OCI-LY3 (cell line): ENCODE measurements around the gene SLC43A1.

ENCODE experiments used
- H2AFZ ChIP-seq: fragments of 200-600, 300-600 bp; shearing (Covaris generic); 2 replicates; pipeline ENCODE4 v1.6.0; 2014; ENCODE audit warnings: antibody characterized with exemption, low read depth, low read length
- H3K27ac ChIP-seq: fragments of 200-600, 300-600 bp; sonication (generic); 2 replicates; pipeline ENCODE4 v1.5.1; 2014; ENCODE audit warnings: mild to moderate bottlenecking, low read length, moderate library complexity, mixed read lengths
- H3K27me3 ChIP-seq: fragments of 200-600, 300-600 bp; sonication (generic); 2 replicates; pipeline ENCODE4 v1.6.1; 2014; ENCODE audit warnings: low read depth, low read length, mixed read lengths
- H3K36me3 ChIP-seq: fragments of 200-600, 300-600 bp; sonication (generic); replicated peaks from 2 replicates; pipeline ENCODE3; 2014; ENCODE audit warnings: low read depth, low read length, mixed read lengths
- H3K4me1 ChIP-seq: fragments of 300-600, 200-600 bp; sonication (generic); 2 replicates; pipeline ENCODE4 v1.6.1; 2014; ENCODE audit warnings: low read length, mixed read lengths
- H3K4me2 ChIP-seq: fragments of 200-600, 300-600 bp; sonication (generic); 2 replicates; pipeline ENCODE4 v1.6.1; 2014; ENCODE audit warnings: low read length, mixed read lengths
- H3K4me3 ChIP-seq: fragments of 300-600, 200-600 bp; sonication (generic); 2 replicates; pipeline ENCODE4 v1.5.1; 2014; ENCODE audit warnings: antibody characterized with exemption, mild to moderate bottlenecking, low read length, moderate library complexity
- H3K79me2 ChIP-seq: fragments of 300-600, 200-600 bp; shearing (Covaris generic); 2 replicates; pipeline ENCODE4 v1.6.1; 2014; ENCODE audit warnings: mild to moderate bottlenecking, low read length, mixed read lengths
- H3K9ac ChIP-seq: fragments of 300-600, 200-600 bp; shearing (Covaris generic); 2 replicates; pipeline ENCODE4 v1.6.0; 2014; ENCODE audit warnings: mild to moderate bottlenecking, low read length, moderate library complexity
- H3K9me3 ChIP-seq: fragments of 200-600, 300-600 bp; shearing (Covaris generic); 2 replicates; pipeline ENCODE4 v1.6.1; 2014; ENCODE audit warnings: low read length, mixed read lengths; ENCODE audit not compliant: insufficient read depth
- H4K20me1 ChIP-seq: fragments of 200-600, 300-600 bp; sonication (generic); 2 replicates; pipeline ENCODE4 v1.6.1; 2016; ENCODE audit warnings: low read length, mixed read lengths; ENCODE audit not compliant: insufficient read depth
- EZH2phosphoT487 ChIP-seq: fragments of 200-600 bp; shearing (Covaris generic); IDR thresholded peaks from 2 replicates; pipeline ENCODE4 v1.6.1; 2018; ENCODE audit warnings: antibody characterized with exemption, mixed run types, low read depth
- TF ChIP-seq, protein P1 (sequence below): fragments of 200-600, 300-600 bp; sonication (generic); IDR thresholded peaks from 2 replicates; pipeline ENCODE4 v1.5.1; 2014; ENCODE audit warnings: antibody characterized with exemption, low read length, low read depth

SLC43A1 gene

GRCh38 chr11:57508341-57509170 lies 6.9 kb downstream of the SLC43A1 start:
- Histone ChIP-seq H3K27me3 (no peaks in the 10 kb centered on the region), H3K4me2 (no peak overlapping the region), H3K27ac (no peak overlapping the region), H3K9ac (no peak overlapping the region), H3K4me3 (no peak overlapping the region), H2AFZ (no peak overlapping the region), H3K36me3 (peaks cover 41% of the 10 kb centered on the region), H3K79me2 (peaks cover 77% of the 10 kb centered on the region), H3K4me1 (peaks cover 6% of the 10 kb centered on the region), H3K9me3 (no peaks in the 10 kb centered on the region), H4K20me1 (peaks cover 12% of the 10 kb centered on the region)
- TF ChIP-seq, protein P1, sequence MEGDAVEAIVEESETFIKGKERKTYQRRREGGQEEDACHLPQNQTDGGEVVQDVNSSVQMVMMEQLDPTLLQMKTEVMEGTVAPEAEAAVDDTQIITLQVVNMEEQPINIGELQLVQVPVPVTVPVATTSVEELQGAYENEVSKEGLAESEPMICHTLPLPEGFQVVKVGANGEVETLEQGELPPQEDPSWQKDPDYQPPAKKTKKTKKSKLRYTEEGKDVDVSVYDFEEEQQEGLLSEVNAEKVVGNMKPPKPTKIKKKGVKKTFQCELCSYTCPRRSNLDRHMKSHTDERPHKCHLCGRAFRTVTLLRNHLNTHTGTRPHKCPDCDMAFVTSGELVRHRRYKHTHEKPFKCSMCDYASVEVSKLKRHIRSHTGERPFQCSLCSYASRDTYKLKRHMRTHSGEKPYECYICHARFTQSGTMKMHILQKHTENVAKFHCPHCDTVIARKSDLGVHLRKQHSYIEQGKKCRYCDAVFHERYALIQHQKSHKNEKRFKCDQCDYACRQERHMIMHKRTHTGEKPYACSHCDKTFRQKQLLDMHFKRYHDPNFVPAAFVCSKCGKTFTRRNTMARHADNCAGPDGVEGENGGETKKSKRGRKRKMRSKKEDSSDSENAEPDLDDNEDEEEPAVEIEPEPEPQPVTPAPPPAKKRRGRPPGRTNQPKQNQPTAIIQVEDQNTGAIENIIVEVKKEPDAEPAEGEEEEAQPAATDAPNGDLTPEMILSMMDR = no peak
- TF ChIP-seq EZH2phosphoT487 = no peak

DNA sequence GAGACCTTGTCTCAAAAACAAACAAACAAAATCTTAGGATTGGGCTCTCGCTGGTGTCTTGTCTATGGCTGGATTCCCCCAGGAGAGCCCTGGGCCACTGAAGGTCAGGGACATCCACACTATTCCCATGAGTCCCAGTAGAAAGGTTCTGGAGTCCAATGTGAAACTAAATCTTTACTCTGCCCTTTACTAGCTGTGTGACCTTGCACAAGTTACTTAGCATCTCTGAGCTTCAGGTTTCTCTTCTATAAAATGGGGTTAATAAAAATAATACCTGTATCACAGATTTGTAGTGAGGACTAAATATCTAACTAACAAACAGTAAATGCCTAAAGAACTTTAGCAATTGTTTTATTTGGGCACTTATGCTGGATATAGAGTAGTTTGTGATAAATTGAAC lies 9.0 kb downstream of the SLC43A1 start:
- H3K4me3 ChIP-seq = no peak overlapping the region
- H3K36me3 ChIP-seq = peaks cover 40% of the 10 kb centered on the region
- H3K27ac ChIP-seq = no peak overlapping the region
- no peaks in the 10 kb centered on the region for H3K27me3 ChIP-seq
- TF ChIP-seq EZH2phosphoT487 = no peak
- TF ChIP-seq, protein P1 = no peak
- peaks cover 74% of the 10 kb centered on the region for H3K79me2 ChIP-seq
- H4K20me1 ChIP-seq = peaks cover 11% of the 10 kb centered on the region
- no peak overlapping the region for H3K9ac ChIP-seq
- H3K4me1 ChIP-seq = no peaks in the 10 kb centered on the region
- no peak overlapping the region for H2AFZ ChIP-seq
- no peak overlapping the region for H3K4me2 ChIP-seq
- H3K9me3 ChIP-seq = no peaks in the 10 kb centered on the region

- Histone ChIP-seq H4K20me1 (peaks cover 23% of the 10 kb centered on the region), H3K4me3 (no peak overlapping the region), H3K4me1 (no peaks in the 10 kb centered on the region), H3K79me2 (peaks cover 71% of the 10 kb centered on the region), H3K36me3 (peaks cover 56% of the 10 kb centered on the region), H3K4me2 (no peak overlapping the region), H2AFZ (no peak overlapping the region), H3K9ac (no peak overlapping the region), H3K9me3 (no peaks in the 10 kb centered on the region), H3K27me3 (no peaks in the 10 kb centered on the region), H3K27ac (no peak overlapping the region)
- no peak for TF ChIP-seq EZH2phosphoT487
- TF ChIP-seq, protein P1 = no peak
Measured at GRCh38 chr11:57504511-57504910, 11.0 kb downstream of the SLC43A1 start.

GRCh38 chr11:57502870-57503269 lies 12.6 kb downstream of the SLC43A1 start:
- peaks cover 59% of the 10 kb centered on the region for H3K36me3 ChIP-seq
- H3K27me3 ChIP-seq = no peaks in the 10 kb centered on the region
- no peak overlapping the region for H3K4me3 ChIP-seq
- no peak overlapping the region for H3K9ac ChIP-seq
- peaks cover 23% of the 10 kb centered on the region for H4K20me1 ChIP-seq
- H3K4me1 ChIP-seq = no peaks in the 10 kb centered on the region
- H3K79me2 ChIP-seq = peaks cover 59% of the 10 kb centered on the region
- H3K27ac ChIP-seq = no peak overlapping the region
- no peak overlapping the region for H3K4me2 ChIP-seq
- TF ChIP-seq EZH2phosphoT487 = no peak
- TF ChIP-seq, protein P1 = no peak
- H2AFZ ChIP-seq = no peak overlapping the region
- no peaks in the 10 kb centered on the region for H3K9me3 ChIP-seq
